ENCODE results near the gene KRT71.

Gene KRT71

GRCh38 chr12:52528641-52529143 is 24.3 kb downstream of the KRT71 start:
- no peak for DNase-seq (ENCODE audit: low read depth)
- no peak for TF ChIP-seq CTCF (IDR thresholded peaks at IDR 0.05; ENCODE audit: low read depth, low read length, missing control alignments)
- in situ Hi-C loops (cut with HindIII; ENCODE audit: low sequenced_read_pairs), result no loop called here

GRCh38 chr12:52527121-52527800 is 25.7 kb downstream of the KRT71 start:
- no peak for DNase-seq (ENCODE audit: low read depth)
- in situ Hi-C loops (cut with HindIII; ENCODE audit: low sequenced_read_pairs), result no loop called here
- no peak for TF ChIP-seq CTCF (IDR thresholded peaks at IDR 0.05; ENCODE audit: low read depth, low read length, missing control alignments)
- H3K4me3 ChIP-seq (ENCODE audit: low read depth, low read length), result no peak overlapping the region

More at GRCh38 chr12:52528641-52529143, 24.3 kb downstream of the KRT71 start:
- H3K4me3 ChIP-seq (ENCODE audit: low read depth, low read length), result no peak overlapping the region

GRCh38 chr12:52526511-52526951 is 26.4 kb downstream of the KRT71 start:
- H3K4me3 ChIP-seq (ENCODE audit: low read depth, low read length), result no peak overlapping the region
- no peak for DNase-seq (ENCODE audit: low read depth)
- TF ChIP-seq CTCF (IDR thresholded peaks at IDR 0.05; ENCODE audit: low read depth, low read length, missing control alignments), result no peak
- in situ Hi-C loops (cut with HindIII; ENCODE audit: low sequenced_read_pairs), result no loop called here

GRCh38 chr12:52525661-52526499 is 27.1 kb downstream of the KRT71 start:
- DNase-seq (ENCODE audit: low read depth), result no peak
- in situ Hi-C loops (cut with HindIII; ENCODE audit: low sequenced_read_pairs), result no loop called here
- no peak overlapping the region for H3K4me3 ChIP-seq (ENCODE audit: low read depth, low read length)
- TF ChIP-seq CTCF (IDR thresholded peaks at IDR 0.05; ENCODE audit: low read depth, low read length, missing control alignments), result no peak

- TF ChIP-seq CTCF (IDR thresholded peaks at IDR 0.05; ENCODE audit: low read depth, low read length, missing control alignments), result no peak
- H3K4me3 ChIP-seq (ENCODE audit: low read depth, low read length), result no peak overlapping the region
- no peak for DNase-seq (ENCODE audit: low read depth)
- in situ Hi-C loops (cut with HindIII; ENCODE audit: low sequenced_read_pairs), result no loop called here
Observed at GRCh38 chr12:52524898-52525591, 27.9 kb downstream of the KRT71 start.

GRCh38 chr12:52524241-52524897 is 28.6 kb downstream of the KRT71 start:
- H3K4me3 ChIP-seq (ENCODE audit: low read depth, low read length), result no peak overlapping the region
- no peak for DNase-seq (ENCODE audit: low read depth)
- in situ Hi-C loops (cut with HindIII; ENCODE audit: low sequenced_read_pairs), result no loop called here
- TF ChIP-seq CTCF (IDR thresholded peaks at IDR 0.05; ENCODE audit: low read depth, low read length, missing control alignments), result no peak
